HUES64 (cell line): ENCODE data around the gene PGLYRP2.
A peak's percentile ranks its signal among the peaks of the same experiment; 100 is the strongest.

Experiments
- H3K27ac ChIP-seq: 2 replicates; pipeline ENCODE4 v1.7.0; 2013; ENCODE audit warnings: low read depth, low read length, inconsistent platforms
- H3K27me3 ChIP-seq: 2 replicates; pipeline ENCODE4 v1.6.1; 2013; ENCODE audit warnings: mild to moderate bottlenecking, low read length; ENCODE audit not compliant: insufficient read depth
- H3K36me3 ChIP-seq: 2 replicates; pipeline ENCODE4 v1.6.1; 2013; ENCODE audit warnings: mild to moderate bottlenecking, low read length; ENCODE audit not compliant: insufficient read depth
- H3K4me1 ChIP-seq: 2 replicates; pipeline ENCODE4 v1.6.1; 2013; ENCODE audit warnings: mild to moderate bottlenecking, low read length, moderate library complexity; ENCODE audit not compliant: insufficient read depth
- H3K4me3 ChIP-seq: 2 replicates; pipeline ENCODE4 v1.5.1; 2013; ENCODE audit warnings: mild to moderate bottlenecking, low read length, moderate library complexity
- H3K9ac ChIP-seq: 2 replicates; pipeline ENCODE4 v1.6.1; 2013; ENCODE audit warnings: mild to moderate bottlenecking, low read depth, low read length
- H3K9me3 ChIP-seq: 2 replicates; pipeline ENCODE4 v1.6.1; 2013; ENCODE audit warnings: low read depth, low read length; ENCODE audit not compliant: insufficient read depth
- WGBS: fragments of 150-250, 120-280 bp; methylation state at CpG from one replicate; pipeline ENCODE4 v1.1.7; 2013; ENCODE audit warnings: missing lambda C conversion rate; 5-methylcytosine and 5-hydroxymethylcytosine counted together

PGLYRP2 gene

DNA sequence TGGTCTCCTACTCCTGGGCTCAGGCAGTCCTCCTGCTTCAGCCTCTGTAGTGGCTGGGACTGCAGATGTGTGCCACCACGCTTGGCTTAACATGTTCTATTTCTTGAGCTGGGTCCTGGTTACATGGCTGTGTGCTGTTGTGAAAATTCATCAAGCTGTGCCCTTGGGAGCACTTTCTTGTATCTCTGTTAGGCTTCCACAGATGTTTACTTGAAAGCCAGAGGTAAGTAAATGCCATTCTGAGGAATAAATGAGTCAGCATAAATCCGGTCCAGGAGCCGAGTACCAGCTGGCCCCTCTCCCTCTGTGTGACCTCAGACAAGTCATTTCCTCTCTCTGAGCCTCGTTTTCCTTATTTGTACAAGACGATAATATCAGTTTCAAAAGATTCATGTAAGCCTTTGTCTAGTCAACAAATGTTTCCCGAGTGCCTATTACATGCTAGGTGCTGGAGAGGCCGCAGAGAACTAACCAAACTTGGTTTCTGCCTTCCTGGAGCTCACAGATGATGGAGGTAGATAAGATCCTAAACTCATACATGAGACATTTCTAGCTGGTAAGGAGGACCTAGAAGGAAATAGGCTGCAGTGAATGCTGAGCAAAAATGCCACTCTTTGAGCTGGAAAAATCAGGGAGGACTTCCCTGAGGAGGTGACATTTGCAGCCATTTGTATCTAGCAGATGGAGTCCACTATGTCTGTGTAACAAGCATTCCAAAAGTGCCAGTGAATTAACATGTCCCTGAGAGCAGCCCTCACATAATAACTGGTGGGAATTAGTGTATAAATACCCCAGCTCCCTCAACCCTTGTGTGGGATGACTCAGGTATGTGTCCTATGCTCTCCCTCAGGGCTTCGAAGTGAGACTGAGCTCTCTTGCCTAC lies 12.2 kb downstream of the PGLYRP2 start:
- WGBS, result 64% methylated on average over 8 of the region's 8 CpGs
- no peaks in the 10 kb centered on the region for H3K4me1 ChIP-seq
- H3K9ac ChIP-seq, result no peak overlapping the region

GRCh38 chr19:15464394-15465385 lies 14.6 kb downstream of the PGLYRP2 start, which contains the start of gene RASAL3:
Gene RASAL3, minus strand, starts transcription at chr19:15464544. Its CDS starts 186 bp downstream, at chr19:15464358.
- WGBS, result 74% methylated on average over 16 of the region's 17 CpGs
- Histone ChIP-seq H3K9me3 (no peaks in the 10 kb centered on the region; the same call in none of the 2 replicates), H3K4me1 (no peaks in the 10 kb centered on the region), H3K27ac (no peak within 1 kb of the TSS), H3K36me3 (no peaks in the 10 kb centered on the region), H3K9ac (no peak within 1 kb of the TSS), H3K4me3 (peak within 1 kb of the TSS; percentile 7; the same call in 1 of the 2 replicates), H3K27me3 (peaks cover 40% of the 10 kb centered on the region)

More for the DNA sequence above, 12.2 kb downstream of the PGLYRP2 start:
- H3K27me3 ChIP-seq, result peaks cover 32% of the 10 kb centered on the region
- no peaks in the 10 kb centered on the region; the same call in none of the 2 replicates for H3K9me3 ChIP-seq
- no peak overlapping the region for H3K4me3 ChIP-seq
- no peak overlapping the region for H3K27ac ChIP-seq
- no peaks in the 10 kb centered on the region for H3K36me3 ChIP-seq

- 83% methylated on average over 21 of the region's 25 CpGs for WGBS
- H3K4me1 ChIP-seq, result no peaks in the 10 kb centered on the region
- H3K27ac ChIP-seq, result no peak overlapping the region
- H3K4me3 ChIP-seq, result peak overlapping the region; percentile 7; the same call in 1 of the 2 replicates
- no peaks in the 10 kb centered on the region; the same call in 1 of the 2 replicates for H3K9me3 ChIP-seq
- H3K27me3 ChIP-seq, result peaks cover 39% of the 10 kb centered on the region
- no peak overlapping the region for H3K9ac ChIP-seq
- H3K36me3 ChIP-seq, result no peaks in the 10 kb centered on the region
Measured at GRCh38 chr19:15463861-15464371, 15.4 kb downstream of the PGLYRP2 start.

- Histone ChIP-seq H3K36me3 (no peaks in the 10 kb centered on the region), H3K9ac (no peak overlapping the region), H3K27me3 (peaks cover 45% of the 10 kb centered on the region), H3K9me3 (no peaks in the 10 kb centered on the region), H3K4me1 (no peaks in the 10 kb centered on the region), H3K27ac (no peak overlapping the region), H3K4me3 (no peak overlapping the region)
- 84% methylated on average over 2 of the region's 2 CpGs for WGBS
Measured at GRCh38 chr19:15461694-15462093, 17.6 kb downstream of the PGLYRP2 start.

DNA sequence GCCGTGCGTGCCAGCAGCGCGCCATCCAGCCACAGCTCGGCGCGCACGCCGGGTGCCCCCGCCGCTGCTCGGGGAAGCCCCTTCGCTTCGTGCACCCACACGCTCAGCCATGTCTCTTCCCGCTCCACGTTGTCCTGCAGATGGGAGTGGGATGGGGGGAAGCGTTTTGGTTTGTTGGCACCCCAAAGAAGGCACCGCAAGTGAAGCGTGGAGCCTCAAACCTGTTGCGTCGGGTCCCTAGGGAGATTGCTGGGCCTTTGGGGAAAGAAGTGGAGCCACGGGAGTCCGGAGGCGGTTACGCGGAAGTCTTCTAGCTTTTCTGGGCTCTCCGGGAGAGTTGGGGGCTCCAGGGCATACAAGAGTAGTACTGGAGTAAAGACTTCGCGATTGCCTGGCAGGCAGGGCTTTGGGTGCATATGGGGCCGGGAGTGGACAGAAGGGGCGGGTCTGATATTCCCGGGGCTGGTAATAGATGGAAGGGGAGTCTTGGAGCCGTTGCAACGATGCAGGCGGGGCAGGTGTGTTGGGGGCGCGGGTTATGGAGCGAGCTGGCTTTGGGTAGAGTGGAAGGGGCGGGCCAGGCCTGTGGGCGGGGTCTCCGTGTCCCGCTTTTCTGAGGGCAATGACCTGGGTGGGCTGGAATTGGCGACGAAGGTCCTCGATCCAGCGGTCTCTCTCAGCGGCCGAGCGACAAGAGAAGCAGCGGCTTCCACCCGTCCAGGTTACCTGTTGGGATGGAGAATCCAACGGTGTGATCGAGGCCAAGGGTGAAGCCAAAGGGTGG lies 21.4 kb downstream of the PGLYRP2 start:
- no peak overlapping the region for H3K9ac ChIP-seq
- peak overlapping the region; percentile 48; the same call in 1 of the 2 replicates for H3K4me3 ChIP-seq
- H3K4me1 ChIP-seq, result no peaks in the 10 kb centered on the region
- 46% methylated on average over 54 of the region's 54 CpGs for WGBS
- no peak overlapping the region for H3K27ac ChIP-seq
- no peaks in the 10 kb centered on the region for H3K9me3 ChIP-seq
- H3K36me3 ChIP-seq, result no peaks in the 10 kb centered on the region
- H3K27me3 ChIP-seq, result peaks cover 80% of the 10 kb centered on the region

DNA sequence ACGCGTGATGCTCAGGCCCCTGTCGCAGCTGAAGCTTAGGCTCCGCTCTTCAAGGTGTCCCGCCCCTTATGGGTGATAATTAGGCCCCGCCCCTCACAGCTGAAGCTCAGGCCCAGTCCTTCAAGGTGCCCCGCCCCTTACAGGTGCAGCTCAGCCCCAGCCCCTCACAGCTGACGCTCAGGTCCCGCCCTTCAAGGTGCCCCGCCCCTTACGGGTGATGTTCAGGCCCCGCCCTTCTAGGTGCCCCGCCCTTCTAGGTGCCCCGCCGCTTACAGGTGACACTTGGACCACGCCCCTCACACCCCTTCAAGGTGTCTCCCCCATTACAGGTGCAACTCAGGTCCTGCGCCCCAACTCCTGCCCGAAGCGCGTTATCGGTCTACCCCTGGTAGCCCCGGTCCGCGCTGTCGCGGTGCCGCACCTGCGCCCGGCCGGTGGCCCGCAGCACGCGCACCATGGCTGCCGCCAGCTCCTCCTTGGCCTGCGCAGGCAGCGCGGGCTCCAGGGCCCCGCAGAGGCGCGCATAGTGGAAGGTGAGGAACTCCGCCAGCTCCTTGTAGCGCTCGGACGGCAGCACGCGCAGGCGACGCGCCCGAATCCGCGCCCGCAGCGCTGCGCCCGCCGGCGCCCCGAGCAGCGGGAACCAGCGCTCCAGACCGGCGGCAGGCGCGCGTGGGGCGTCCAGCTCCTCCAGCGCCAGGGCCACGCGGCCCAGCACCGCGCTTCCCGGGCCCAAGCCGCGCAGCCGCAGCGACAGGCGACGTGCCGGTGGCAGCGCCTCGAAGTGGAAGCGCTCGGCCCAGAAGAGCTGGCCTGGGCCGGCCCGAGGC lies 22.2 kb downstream of the PGLYRP2 start:
- 10% methylated on average over 86 of the region's 86 CpGs for WGBS
- Histone ChIP-seq H3K9ac (no peak overlapping the region), H3K4me1 (no peaks in the 10 kb centered on the region), H3K9me3 (no peaks in the 10 kb centered on the region), H3K36me3 (no peaks in the 10 kb centered on the region), H3K4me3 (peak overlapping the region; percentile 48), H3K27me3 (peaks cover 83% of the 10 kb centered on the region), H3K27ac (no peak overlapping the region)

DNA sequence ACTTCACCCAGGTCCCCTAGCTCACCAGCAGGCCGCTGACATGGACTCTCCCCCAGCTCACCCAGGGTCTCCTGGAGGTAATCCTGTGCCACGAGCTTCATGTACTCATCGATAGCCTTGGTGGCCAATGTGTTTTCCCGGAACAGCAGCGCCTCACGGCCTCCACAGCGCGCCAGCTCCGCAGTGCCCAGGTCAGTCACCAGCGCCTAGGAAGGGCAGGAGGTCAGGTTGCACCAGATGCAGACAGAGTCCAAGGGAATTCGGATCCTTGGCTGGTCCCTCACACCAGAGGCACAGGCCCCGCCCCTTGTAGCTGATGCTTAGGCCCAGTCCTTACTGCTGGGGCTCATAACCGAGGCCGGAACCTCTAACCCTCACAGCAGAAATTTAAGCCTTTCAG lies 22.9 kb downstream of the PGLYRP2 start:
- H3K9me3 ChIP-seq, result no peaks in the 10 kb centered on the region
- H3K27ac ChIP-seq, result no peak overlapping the region
- H3K9ac ChIP-seq, result no peak overlapping the region
- H3K36me3 ChIP-seq, result no peaks in the 10 kb centered on the region
- H3K27me3 ChIP-seq, result peaks cover 83% of the 10 kb centered on the region
- H3K4me1 ChIP-seq, result no peaks in the 10 kb centered on the region
- WGBS, result 77% methylated on average over 14 of the region's 14 CpGs
- H3K4me3 ChIP-seq, result peak overlapping the region; percentile 22; the same call in 1 of the 2 replicates

DNA sequence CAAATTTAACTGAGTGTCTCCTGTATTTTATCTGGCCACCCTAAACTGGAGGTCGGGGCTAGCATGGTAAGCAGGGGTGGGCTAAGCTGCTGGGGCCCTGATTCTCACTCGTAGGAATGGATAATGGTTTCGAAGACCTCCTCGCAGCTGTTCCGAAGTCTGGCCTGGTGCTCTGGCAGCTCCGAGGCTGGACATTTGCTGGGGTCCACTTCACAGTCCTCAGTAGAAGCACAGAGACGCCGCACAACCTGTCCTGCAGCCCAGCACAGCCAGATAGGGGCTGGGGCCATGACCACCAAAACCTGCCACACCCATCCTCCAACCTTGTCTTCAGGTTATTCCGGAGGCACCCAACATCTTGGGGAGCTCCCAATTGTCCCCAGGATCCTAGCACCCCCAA lies 23.3 kb downstream of the PGLYRP2 start:
- Histone ChIP-seq H3K27me3 (peaks cover 83% of the 10 kb centered on the region), H3K9me3 (no peaks in the 10 kb centered on the region), H3K4me1 (no peaks in the 10 kb centered on the region), H3K36me3 (no peaks in the 10 kb centered on the region), H3K9ac (no peak overlapping the region), H3K4me3 (no peak overlapping the region), H3K27ac (no peak overlapping the region)
- 89% methylated on average over 9 of the region's 9 CpGs for WGBS

- WGBS, result 87% methylated on average over 17 of the region's 17 CpGs
Measured at GRCh38 chr19:15453906-15454860, 25.1 kb downstream of the PGLYRP2 start.

More at GRCh38 chr19:15453906-15454860, 25.1 kb downstream of the PGLYRP2 start:
- Histone ChIP-seq H3K27ac (no peak overlapping the region), H3K9ac (no peak overlapping the region), H3K4me3 (no peak overlapping the region), H3K27me3 (peaks cover 65% of the 10 kb centered on the region), H3K36me3 (no peaks in the 10 kb centered on the region), H3K9me3 (no peaks in the 10 kb centered on the region), H3K4me1 (no peaks in the 10 kb centered on the region)
